ENCODE data around the gene SRRD.

The SRRD gene

GRCh38 chr22:26442086-26442756 lies 41.5 kb upstream of the SRRD start:
- TF ChIP-seq CTCF (IDR thresholded peaks at IDR 0.05; ENCODE audit: control insufficient read depth, extremely low read depth, insufficient read depth): no peak
- no peak for DNase-seq (ENCODE audit: low read depth)
- H3K4me3 ChIP-seq (ENCODE audit: low read depth, low read length): no peak overlapping the region

GRCh38 chr22:26443901-26444690 lies 39.6 kb upstream of the SRRD start:
- no peak for DNase-seq (ENCODE audit: low read depth)
- H3K4me3 ChIP-seq (ENCODE audit: low read depth, low read length): no peak overlapping the region
- no peak for TF ChIP-seq CTCF (IDR thresholded peaks at IDR 0.05; ENCODE audit: control insufficient read depth, extremely low read depth, insufficient read depth)

- no peak overlapping the region for H3K4me3 ChIP-seq (ENCODE audit: low read depth, low read length)
- no peak for TF ChIP-seq CTCF (IDR thresholded peaks at IDR 0.05; ENCODE audit: control insufficient read depth, extremely low read depth, insufficient read depth)
- DNase-seq (ENCODE audit: low read depth): no peak
Measured at GRCh38 chr22:26444777-26445176, 38.9 kb upstream of the SRRD start.

- no peak overlapping the region for H3K4me3 ChIP-seq (ENCODE audit: low read depth, low read length)
- no peak for TF ChIP-seq CTCF (IDR thresholded peaks at IDR 0.05; ENCODE audit: control insufficient read depth, extremely low read depth, insufficient read depth)
- DNase-seq (ENCODE audit: low read depth): no peak
Measured at GRCh38 chr22:26445577-26446275, 38.0 kb upstream of the SRRD start.

- DNase-seq (ENCODE audit: low read depth): no peak
- H3K4me3 ChIP-seq (ENCODE audit: low read depth, low read length): no peak overlapping the region
- no peak for TF ChIP-seq CTCF (IDR thresholded peaks at IDR 0.05; ENCODE audit: control insufficient read depth, extremely low read depth, insufficient read depth)
Measured at GRCh38 chr22:26446808-26447515, 36.7 kb upstream of the SRRD start.

GRCh38 chr22:26447584-26448329 lies 35.9 kb upstream of the SRRD start:
- no peak for DNase-seq (ENCODE audit: low read depth)
- TF ChIP-seq CTCF (IDR thresholded peaks at IDR 0.05; ENCODE audit: control insufficient read depth, extremely low read depth, insufficient read depth): no peak

More at GRCh38 chr22:26447584-26448329, 35.9 kb upstream of the SRRD start:
- no peak overlapping the region for H3K4me3 ChIP-seq (ENCODE audit: low read depth, low read length)

All from LNCaP clone FGC (cell line).